ENCODE results near the gene NEURL3.

- TF ChIP-seq, protein P1, sequence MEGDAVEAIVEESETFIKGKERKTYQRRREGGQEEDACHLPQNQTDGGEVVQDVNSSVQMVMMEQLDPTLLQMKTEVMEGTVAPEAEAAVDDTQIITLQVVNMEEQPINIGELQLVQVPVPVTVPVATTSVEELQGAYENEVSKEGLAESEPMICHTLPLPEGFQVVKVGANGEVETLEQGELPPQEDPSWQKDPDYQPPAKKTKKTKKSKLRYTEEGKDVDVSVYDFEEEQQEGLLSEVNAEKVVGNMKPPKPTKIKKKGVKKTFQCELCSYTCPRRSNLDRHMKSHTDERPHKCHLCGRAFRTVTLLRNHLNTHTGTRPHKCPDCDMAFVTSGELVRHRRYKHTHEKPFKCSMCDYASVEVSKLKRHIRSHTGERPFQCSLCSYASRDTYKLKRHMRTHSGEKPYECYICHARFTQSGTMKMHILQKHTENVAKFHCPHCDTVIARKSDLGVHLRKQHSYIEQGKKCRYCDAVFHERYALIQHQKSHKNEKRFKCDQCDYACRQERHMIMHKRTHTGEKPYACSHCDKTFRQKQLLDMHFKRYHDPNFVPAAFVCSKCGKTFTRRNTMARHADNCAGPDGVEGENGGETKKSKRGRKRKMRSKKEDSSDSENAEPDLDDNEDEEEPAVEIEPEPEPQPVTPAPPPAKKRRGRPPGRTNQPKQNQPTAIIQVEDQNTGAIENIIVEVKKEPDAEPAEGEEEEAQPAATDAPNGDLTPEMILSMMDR (tag by site-specific recombination; IDR thresholded peaks at IDR 0.05) = no peak
- TF ChIP-seq ATF2 (tag by site-specific recombination; IDR thresholded peaks at IDR 0.05; ENCODE audit: low read depth) (no peak), ZSCAN30 (tag by site-specific recombination; IDR thresholded peaks at IDR 0.05) (no peak), SALL2 (tag by site-specific recombination; IDR thresholded peaks at IDR 0.05; ENCODE audit: borderline replicate concordance) (no peak), KLF10 (tag by site-specific recombination; IDR thresholded peaks at IDR 0.05) (no peak), ZNF580 (tag by site-specific recombination; IDR thresholded peaks at IDR 0.05) (no peak)
- TF ChIP-seq, protein P2, sequence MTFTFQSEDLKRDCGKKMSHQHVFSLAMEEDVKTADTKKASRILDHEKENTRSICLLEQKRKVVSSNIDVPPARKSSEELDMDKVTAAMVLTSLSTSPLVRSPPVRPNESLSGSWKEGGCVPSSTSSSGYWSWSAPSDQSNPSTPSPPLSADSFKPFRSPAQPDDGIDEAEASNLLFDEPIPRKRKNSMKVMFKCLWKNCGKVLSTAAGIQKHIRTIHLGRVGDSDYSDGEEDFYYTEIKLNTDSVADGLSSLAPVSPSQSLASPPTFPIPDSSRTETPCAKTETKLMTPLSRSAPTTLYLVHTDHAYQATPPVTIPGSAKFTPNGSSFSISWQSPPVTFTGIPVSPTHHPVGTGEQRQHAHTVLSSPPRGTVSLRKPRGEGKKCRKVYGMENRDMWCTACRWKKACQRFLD (tag by site-specific recombination; IDR thresholded peaks at IDR 0.05) = no peak
Observed at GRCh38 chr2:96510931-96511595, 5.9 kb upstream of the NEURL3 start.

Data from HEK293 (cell line).